Right hindlimb (tissue), 1 donor: ENCODE data around the gene ZNF101.

Source experiments
- DNase-seq: peaks from one replicate; pipeline ENCODE4 v3.0.0-alpha.2; 2018

The ZNF101 gene

GRCh38 chr19:19642506-19643157 is 26.0 kb upstream of the ZNF101 start:
- DNase-seq, result no peak

- peak; percentile 82 for DNase-seq
Measured at GRCh38 chr19:19643158-19644053, 25.2 kb upstream of the ZNF101 start, which contains the start of gene GMIP. GMIP (minus strand) TSS chr19:19643657; CDS start chr19:19643529, 128 bp downstream.

DNA sequence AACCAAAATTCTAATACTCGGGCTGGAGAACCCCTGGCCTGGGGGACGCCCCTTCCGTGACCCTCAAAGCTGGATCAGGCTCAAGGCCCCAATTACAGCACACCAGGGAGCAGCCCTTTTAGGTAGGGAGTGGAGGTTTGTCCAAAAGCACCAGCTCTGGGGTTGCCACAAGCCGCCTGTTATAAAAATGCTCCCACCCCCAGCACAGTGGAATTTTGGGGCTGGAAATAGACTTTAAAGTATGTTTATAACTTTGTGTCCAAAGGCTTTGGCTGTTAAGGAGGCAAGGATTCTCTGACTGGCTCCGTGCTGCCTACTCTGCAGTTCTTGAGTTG is 24.6 kb upstream of the ZNF101 start:
- DNase-seq, result no peak

DNA sequence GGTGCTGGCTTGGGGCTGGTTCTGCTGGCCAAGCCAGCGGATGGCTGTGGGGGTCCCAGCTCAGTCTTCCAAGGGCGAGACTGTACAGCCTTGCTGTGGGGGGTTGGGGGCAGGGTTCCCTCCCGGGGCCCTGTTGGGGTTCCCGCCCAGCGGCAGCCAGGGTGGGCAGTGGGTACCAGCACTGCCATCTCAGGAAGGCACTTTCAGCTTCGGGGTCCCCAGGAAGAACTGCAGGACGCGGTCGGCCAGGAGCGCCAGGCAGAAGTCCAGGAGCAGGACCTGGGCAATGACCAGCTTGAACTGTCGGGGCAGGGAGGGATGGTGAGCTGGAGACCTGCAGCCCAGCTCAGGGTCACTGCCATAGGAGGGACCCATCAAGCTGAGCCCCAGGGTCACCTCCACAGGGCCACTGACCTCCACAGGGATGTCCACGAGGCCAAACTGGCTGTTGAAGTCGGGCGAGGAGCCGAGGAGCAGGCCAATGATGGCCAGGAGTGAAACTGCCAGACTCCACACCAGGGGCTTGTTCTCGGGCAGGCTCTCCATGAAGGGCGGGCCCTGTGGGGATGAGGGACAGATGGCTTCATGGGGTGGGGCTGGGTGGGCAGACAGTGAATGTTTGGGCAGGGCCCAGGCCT is 23.3 kb upstream of the ZNF101 start:
- no peak for DNase-seq

- DNase-seq, result no peak
Measured at GRCh38 chr19:19647037-19647835, 21.4 kb upstream of the ZNF101 start.

DNA sequence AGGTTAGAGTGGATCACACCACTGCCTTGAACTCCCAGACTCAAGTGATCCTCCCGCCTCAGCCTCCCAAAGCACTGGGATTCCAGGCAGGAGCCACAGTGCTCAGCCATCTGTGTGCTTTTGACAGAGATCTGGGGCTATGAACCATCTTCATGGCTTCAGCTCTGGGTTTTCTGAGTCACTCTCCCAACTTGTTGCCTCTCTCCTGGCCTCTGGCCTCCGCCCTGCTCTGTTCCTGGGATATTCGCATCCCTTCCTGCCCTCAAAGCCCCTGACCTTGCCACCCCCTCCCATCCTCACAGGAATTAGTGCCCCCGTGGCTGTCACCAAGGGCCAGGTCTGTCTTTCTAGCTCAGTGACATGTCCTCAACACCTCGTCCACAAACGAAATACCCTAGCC is 19.5 kb upstream of the ZNF101 start:
- no peak for DNase-seq

DNA sequence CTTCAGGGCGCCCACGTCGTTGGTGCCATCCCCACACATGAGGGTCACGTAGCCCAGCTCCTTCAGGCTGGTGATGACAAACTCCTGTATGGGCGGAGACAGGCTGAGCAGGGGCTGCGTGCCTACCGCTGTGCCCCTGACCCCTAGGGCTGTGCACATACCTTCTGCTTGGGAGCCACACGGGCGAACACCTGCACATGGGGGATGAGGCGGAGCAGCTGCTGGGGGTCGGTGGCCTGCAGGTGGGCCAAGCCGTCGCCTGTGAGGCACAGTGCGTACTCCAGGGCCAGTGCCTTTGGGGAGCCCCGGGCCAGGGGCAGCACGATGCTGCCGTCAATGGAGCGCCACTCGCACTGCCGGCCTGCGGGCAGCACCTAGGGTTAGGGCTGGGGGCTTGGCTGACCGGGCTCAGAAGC is 19.1 kb upstream of the ZNF101 start:
- DNase-seq, result no peak

- no peak for DNase-seq
Measured at GRCh38 chr19:19650331-19650730, 18.3 kb upstream of the ZNF101 start.

DNA sequence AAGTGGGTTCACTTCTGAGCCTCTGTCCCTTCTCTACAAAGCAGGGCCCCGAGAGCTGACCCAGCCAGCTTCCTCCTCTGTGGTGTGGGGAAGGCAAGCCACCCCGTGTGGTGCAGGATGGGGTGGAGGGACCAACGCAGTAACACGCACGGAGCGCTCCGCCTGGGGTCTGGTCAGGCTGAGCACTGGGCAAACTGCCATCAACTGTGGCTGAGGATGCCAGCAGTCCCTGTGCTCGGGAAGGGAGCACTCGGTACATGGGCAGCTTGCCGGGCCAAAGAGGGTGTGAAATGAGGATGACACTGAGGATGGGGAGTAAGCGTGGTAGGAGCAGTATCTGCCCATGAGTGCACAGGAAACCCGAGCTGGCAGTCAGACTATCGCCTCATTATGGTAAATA is 17.6 kb upstream of the ZNF101 start:
- no peak for DNase-seq

DNA sequence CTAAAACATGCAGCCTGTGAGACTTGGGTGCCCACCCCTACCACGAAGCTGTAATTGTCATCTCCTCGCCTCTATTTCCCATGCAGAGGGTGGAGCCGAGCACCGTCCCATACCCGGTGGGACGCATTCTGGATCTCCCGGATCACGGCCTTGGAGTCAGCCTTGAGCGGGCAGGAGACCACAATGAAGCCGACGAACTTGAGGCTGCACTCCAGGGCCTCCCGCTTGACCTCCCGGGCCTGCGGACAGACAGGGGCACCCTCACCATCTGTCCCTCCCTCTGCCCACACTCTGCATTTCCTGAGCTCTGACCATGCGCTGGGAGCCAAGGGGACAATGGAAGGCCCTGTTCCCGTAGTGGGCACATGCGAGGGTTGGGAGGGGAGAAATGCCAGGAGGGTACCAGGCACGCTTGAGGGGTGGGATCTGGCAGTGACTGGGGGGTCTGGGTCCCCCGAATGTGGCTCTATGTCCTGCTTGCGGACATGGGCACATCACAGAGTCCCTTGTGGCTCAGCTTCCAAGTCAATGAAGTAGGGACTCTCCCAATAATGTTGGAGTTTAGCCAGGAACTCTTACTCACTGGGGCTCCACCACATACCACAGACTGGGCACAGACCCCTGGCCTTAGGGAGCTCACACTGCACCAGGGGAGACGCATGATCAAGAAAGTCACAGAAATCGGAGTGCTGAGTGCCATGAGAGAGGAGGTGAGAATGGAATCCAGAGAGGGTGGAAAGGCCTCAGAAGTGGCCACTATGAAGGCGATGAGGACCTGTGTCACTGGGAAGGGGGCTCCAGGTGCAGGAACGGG is 15.9 kb upstream of the ZNF101 start:
- DNase-seq, result peak; percentile 15

GRCh38 chr19:19653597-19654147 is 15.0 kb upstream of the ZNF101 start:
- peak; percentile 15 for DNase-seq

DNA sequence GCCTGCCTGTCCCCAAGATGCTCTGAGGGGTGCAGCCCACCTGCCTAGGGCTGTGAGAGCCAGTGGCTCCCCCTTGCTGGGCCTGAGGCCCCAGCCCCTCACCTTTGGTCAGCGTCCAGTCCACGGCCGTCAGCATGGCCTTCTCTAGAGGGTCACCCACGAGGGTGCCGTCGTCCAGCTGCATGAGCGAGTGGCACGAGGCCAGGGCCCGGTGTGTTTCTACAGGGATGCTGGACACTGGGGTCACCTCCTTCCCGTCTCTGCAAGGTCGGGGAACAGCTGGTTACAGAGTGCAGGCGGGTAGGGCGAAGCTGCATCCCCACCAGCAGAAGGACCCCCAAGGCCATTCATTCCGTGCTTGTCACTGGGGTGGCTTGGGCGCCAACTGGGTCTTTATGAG is 14.2 kb upstream of the ZNF101 start:
- peak; percentile 17 for DNase-seq

DNA sequence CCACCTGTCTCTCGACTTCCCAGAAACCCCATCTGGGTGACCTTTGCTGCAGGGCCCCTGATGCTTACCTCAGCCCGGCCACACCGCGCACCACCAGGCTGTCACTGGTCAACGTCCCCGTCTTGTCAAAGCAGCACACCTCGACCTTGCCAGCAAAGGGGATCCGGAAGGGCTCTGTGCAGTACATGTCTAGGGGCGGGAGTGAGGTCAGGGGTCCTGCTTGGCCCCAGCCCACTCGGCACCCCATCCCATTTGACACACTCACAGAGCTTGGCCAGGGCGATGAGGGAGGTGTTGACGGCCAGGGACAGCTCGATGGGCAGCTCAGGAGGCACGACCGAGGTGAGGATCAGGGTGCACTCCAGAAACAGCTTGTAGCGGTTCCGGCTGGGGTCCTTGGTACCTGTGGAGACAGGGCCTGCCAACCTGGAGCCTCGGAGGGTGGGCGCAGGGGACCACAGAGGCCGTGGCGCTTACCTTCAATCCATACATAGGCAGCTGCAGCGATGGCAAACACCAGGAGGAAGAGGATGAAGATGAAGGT is 13.5 kb upstream of the ZNF101 start:
- no peak for DNase-seq

GRCh38 chr19:19655641-19656343 is 12.8 kb upstream of the ZNF101 start:
- peak; percentile 21 for DNase-seq

- peak; percentile 18 for DNase-seq
Measured at GRCh38 chr19:19656451-19657396, 11.9 kb upstream of the ZNF101 start.

DNA sequence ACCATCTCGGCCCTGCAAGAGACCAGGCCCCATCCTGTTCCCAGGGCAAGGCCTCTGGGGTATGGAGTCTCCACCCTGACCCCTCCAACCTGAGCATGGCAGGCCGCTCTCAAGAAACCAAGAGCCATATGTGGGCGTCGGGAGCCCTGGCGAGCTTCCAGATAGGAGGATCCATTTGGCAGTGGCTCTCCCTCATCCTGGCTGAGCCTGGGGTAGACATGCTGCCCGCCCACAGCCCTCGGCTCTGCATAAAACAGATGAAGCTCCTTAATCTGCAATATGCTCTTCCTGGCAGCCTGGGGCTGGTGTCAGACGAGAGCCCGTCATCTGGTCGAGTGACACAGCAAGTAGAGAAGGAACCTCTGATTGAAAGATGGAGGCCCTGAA is 11.2 kb upstream of the ZNF101 start:
- DNase-seq, result no peak

DNA sequence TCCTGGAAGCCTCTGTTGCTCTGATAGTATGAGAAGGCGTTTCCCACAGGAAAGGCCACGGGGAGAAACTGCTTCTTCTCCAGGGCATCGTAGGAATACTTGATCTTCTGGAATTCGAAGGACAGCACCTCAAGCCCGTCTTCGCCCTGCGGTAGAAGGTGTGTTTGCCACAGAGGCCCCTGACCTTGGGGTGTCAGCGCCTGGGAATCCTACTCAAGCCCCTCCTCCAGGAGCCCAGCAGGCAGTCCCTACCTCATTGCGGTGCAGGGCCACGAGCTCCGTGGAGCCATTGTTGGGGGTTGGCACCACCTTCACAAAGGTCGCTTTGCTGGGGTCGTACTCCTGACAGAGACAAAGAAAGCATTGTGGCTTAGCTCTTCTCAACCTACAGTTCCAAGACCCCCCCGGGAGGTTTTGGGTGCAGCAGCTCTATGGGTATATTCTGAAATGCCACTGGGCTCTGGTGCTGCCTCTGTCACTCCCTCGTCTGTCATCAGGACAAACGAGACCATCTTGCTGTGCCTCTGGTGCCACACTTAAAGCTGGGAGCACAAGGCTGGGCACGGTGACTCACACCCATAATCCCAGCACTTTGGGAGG is 8.9 kb upstream of the ZNF101 start:
- no peak for DNase-seq

DNA sequence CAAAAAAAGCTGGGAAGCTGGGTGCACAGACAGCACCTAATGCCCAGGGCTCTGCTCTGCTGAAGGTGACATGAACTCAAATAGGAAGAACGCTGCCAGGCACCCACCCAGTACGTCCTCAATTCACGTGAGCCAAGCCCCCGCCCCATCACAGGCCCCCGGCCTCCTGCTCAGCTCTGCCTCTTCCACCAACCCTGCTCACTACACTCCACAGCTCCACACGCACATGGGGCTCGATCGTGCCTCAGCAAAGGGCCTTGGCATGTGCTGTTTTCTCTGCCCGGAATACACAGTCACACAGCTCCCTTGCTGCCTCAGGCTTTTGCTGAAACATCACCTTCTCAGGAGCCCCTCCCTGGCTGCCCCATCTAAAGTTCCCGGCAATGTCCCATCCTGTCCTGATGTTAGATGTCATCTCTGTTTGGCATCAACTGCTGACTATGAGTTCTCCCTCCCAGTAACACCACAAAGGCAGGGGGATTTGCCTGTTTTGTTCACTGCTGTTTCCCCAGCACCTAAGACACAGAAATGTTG is 7.4 kb upstream of the ZNF101 start:
- no peak for DNase-seq
